LNCaP clone FGC (cell line): ENCODE measurements around the gene DCTN3.

Source experiments
- DNase-seq: peaks from one replicate; pipeline ENCODE4 v3.0.0-alpha.2; 2011; ENCODE audit warnings: low read depth
- H3K4me3 ChIP-seq: 2 replicates; pipeline ENCODE4 v1.5.1; 2011; ENCODE audit warnings: mild to moderate bottlenecking, low read depth, low read length, control low read depth
- TF ChIP-seq, protein P1 (sequence below): IDR thresholded peaks from 2 replicates; pipeline ENCODE4 v1.5.1; 2012; ENCODE audit warnings: mild to moderate bottlenecking; ENCODE audit not compliant: control insufficient read depth, insufficient read depth; ENCODE audit errors: extremely low read depth

DCTN3 gene

DNA sequence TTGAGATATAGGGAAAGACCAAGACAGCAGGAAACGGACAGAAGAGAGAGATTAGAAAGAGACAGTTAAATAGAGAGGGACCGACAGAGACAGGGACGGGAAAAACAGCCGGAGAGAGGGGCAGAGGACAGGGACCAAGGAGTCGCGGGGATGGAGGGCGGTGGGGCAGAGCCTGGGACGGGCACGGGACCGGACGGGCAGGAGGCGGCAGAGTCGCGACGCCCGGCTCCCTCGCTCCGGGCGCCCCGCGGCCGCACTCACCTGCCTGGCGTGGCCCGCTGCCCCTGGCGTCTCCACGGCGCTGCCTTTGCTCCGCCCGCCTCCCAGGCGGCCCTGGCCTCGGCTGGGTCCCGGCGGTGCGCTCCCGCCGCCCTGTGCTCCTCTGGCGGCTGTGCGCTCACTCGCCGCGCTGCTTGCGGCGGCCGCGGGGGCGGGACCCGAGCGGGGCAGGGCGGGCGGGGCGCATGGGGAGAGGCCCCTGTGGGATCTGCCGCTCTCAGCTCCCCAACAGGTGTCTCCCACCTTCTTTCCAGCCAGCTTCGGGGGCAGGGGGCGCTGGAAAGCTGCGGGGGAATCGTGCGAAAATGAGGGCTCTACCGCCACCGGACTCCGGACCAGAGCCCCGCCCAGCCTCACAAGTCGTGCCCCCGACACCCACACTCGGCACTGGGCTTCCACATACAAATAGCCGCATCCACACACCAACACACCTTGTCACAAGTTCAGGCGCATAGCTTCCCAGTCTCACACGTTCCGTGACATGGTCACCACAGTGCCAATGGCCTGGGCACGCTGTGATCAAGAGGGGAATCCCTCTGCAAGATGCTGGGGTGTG lies 8.6 kb upstream of the DCTN3 start, which contains the start of gene ARID3C:
Gene ARID3C (minus strand): TSS at position 411 of the 835 bp plus-strand sequence. CDS start 1,052 bp downstream, outside the sequence.
- TF ChIP-seq, protein P1, sequence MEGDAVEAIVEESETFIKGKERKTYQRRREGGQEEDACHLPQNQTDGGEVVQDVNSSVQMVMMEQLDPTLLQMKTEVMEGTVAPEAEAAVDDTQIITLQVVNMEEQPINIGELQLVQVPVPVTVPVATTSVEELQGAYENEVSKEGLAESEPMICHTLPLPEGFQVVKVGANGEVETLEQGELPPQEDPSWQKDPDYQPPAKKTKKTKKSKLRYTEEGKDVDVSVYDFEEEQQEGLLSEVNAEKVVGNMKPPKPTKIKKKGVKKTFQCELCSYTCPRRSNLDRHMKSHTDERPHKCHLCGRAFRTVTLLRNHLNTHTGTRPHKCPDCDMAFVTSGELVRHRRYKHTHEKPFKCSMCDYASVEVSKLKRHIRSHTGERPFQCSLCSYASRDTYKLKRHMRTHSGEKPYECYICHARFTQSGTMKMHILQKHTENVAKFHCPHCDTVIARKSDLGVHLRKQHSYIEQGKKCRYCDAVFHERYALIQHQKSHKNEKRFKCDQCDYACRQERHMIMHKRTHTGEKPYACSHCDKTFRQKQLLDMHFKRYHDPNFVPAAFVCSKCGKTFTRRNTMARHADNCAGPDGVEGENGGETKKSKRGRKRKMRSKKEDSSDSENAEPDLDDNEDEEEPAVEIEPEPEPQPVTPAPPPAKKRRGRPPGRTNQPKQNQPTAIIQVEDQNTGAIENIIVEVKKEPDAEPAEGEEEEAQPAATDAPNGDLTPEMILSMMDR: 0 out of 2 replicates have a peak, but pooled peaks have one; percentile 17
- DNase-seq: no peak
- peak within 1 kb of the TSS; percentile 42 for H3K4me3 ChIP-seq

DNA sequence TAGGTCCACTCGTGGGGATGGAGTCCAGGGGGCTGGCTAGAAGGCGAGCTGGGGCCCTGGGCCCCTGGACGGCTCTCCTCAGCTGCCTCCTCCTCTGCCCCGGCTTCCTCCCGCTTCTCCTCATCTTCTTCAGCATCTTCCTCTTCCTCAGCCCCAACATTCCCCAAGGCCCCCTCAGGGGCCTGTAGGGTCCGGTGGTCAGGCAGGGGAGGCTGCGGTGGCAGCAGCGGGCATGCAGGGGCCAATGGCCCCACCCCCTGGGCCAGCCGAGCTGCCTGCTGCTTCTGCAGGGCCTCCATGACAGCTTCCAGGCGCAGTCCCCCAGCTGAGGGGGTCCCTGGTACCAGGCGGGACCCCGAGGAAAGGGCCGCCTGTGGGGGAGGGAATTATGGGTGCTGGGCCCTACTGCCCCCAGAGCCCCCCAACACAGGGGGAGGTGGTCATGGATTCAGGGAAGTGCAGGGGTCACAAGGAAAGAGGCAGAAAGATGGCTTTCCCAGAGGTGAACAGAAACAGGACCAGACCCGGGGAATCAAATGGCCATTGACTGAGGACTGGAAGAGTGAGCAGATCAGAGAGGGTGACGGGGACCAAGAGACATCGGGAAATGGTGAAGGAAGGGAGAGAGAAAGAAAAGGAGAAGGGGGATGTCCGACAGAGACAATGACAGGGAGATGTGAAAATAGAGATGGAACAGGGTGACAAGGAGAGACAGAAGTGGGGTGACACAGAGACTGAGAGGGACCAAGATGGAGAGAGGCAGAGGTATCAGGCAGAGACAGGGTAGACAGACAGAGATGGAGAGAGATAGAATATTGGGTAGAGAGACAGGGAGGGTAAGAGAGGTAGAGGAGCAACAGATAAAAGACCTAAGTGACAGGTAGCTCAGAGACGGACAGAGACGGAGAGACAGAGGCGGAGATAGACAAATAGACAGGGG lies 7.7 kb upstream of the DCTN3 start:
- TF ChIP-seq, protein P1: no peak
- no peak for DNase-seq
- H3K4me3 ChIP-seq: peak overlapping the region; percentile 38

DNA sequence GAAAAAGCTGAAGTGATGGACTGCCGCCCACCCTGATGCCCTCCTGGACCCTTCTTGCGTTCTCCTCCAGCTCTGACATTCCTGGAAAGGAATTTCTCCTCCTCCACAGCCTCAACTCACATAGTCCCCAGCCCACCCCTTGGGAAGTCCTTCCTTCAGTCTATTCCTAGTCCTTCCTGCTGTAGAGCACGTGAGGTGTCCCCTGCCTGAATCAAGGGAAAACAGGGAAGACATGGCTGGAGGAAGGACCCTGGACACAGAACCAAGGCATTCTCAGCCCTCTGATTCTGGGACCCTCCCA lies 4.8 kb upstream of the DCTN3 start:
- H3K4me3 ChIP-seq: no peak overlapping the region
- no peak for DNase-seq
- TF ChIP-seq, protein P1: no peak

DNA sequence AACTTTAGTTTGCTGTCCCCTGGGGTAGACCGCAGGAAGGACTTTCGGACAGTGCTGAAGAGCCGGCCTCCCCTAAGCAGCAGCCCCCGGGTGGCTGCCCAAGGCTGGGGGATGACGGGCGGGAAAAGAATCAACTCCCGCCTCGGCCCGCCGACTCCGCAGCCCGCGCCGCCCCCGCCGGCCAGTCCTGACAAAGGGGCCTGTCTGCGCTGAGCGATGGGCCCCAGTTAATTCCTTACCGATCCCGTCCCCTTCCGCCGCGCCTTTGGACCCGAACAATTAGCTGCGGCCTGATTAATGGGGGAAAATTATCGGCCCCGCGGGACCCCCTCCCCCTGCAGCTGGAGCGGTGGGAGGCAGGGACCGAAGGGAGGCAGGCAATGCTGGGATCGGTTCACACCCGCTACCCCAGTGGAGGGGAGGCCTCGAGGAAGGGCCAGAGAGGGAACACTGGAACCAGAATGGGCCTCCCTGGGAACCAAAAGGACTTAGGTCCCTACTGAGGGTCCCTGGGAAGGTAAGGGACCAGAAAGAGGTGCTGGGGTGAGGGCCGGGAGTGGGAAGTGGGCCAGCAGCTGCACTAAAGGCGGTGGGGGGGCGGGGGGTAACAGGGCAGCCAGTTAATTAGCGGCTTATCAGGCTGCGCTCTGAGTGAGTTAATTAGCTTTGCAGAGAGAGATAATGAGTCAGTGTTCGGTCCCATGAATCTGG lies 4.3 kb upstream of the DCTN3 start:
- DNase-seq: no peak
- TF ChIP-seq, protein P1: no peak
- H3K4me3 ChIP-seq: no peak overlapping the region

DNA sequence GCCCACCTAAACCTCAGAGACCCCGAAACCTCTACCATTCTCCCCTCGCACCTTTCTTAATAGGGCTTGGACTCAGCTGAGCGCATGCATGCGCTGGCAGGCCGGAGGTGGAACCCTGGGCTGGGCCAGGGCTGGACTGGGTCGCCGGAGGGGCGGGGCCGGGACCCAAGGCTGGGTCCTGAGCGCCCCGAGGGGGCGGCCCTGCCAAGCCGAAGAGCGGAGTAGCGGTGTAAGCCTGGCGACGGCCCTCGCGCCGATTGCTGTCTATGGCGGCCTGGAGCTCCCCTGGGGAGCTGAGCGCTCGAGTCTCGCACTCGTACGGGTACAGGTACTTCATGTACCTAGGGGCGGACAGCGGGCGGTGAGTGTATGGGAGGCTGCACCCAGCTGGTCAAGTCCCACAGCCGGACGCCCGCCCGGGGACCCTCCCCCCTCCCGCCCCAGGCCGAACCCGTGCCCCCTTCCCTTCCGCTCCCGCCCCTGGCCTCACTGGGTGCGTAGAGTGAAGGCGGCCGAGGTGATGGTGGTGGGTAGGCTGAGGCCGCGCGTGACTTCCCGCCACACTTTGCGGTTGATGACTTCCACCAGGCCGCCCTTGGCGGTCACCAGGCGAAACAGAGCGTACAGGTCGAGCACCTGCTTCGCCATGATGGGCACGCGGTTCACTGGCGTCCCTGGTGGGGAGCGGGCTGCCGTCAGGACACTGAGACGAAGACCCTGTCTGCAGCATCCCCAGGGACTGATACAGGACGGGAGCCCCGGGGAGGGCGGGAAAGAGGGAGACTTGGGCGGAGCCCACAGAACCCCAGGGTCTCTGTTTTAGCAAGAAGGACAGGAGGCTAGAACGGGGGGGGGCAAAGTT lies 3.3 kb upstream of the DCTN3 start:
- no peak for DNase-seq
- no peak overlapping the region for H3K4me3 ChIP-seq
- TF ChIP-seq, protein P1: no peak

DNA sequence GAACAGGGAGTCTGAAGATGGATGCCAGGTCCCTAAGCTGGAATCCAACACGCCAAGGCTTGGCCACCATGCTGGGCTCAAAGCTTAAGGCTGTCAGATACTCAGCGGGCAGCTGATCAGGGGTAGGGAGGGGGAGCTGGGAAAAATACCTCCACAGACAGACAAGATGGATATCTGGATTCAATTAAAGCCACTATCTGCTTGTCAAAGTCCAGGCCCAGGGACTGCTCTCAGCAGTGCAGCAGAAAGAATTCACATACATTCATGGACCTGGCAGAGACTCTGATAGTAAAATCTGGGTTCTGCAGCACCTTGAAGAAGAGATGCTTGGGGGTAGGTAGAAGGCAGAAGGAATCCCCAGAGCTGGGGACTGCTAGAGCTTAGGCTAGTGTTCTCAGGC lies 5.2 kb downstream of the DCTN3 start:
- TF ChIP-seq, protein P1: no peak
- DNase-seq: no peak
- no peak overlapping the region for H3K4me3 ChIP-seq
